ENCODE data around the gene CNOT6. TPM values are rescaled to one million over a fixed set of nuclear protein-coding genes. Genes with fewer than 3 reads are reported as not detected.
A peak's percentile ranks its signal among the peaks of the same experiment; 100 is the strongest.

Gene CNOT6
- total RNA-seq, 6 donors from 2014 or later, result 9.7 to 27.8 (median 18.2) TPM

GRCh38 chr5:180460834-180461233 lies 33.3 kb upstream of the CNOT6 start:
- no peaks in the 10 kb centered on the region for H3K36me3 ChIP-seq
- H3K27ac ChIP-seq, result no peak overlapping the region
- H3K4me1 ChIP-seq, result no peaks in the 10 kb centered on the region
- H3K9me3 ChIP-seq, result peaks cover 0 to 6% (median 0%) of the 10 kb centered on the region in 4 donors
- H3K27me3 ChIP-seq, result no peaks in the 10 kb centered on the region
- TF ChIP-seq CTCF (IDR thresholded peaks at IDR 0.05), result no peak
- TF ChIP-seq POLR2A (IDR thresholded peaks at IDR 0.05), result no peak
- TF ChIP-seq POLR2AphosphoS5 (IDR thresholded peaks at IDR 0.05), result no peak
- no peak for TF ChIP-seq EP300 (IDR thresholded peaks at IDR 0.05)
- WGBS, 2 donors, result 91 to 95% methylated on average over 7 to 10 of the region's 10 CpGs
- H3K4me3 ChIP-seq, result no peak overlapping the region
- peak in 1 of 2 donors; percentile 32 for DNase-seq
- no peak for ATAC-seq (ENCODE audit: low FRiP score in 2 of 2)

GRCh38 chr5:180461303-180461702 lies 32.9 kb upstream of the CNOT6 start:
- WGBS, 2 donors, result 89 to 91% methylated on average over 5 to 8 of the region's 9 CpGs
- Histone ChIP-seq H3K36me3 (no peaks in the 10 kb centered on the region), H3K9me3 (peaks cover 0 to 6% (median 0%) of the 10 kb centered on the region in 4 donors), H3K4me3 (no peak overlapping the region), H3K4me1 (no peaks in the 10 kb centered on the region), H3K27ac (no peak overlapping the region), H3K27me3 (no peaks in the 10 kb centered on the region)
- DNase-seq (peak in 1 of 2 donors; percentile 29), ATAC-seq (ENCODE audit: low FRiP score in 2 of 2) (no peak)
- no peak for TF ChIP-seq POLR2A (IDR thresholded peaks at IDR 0.05)
- TF ChIP-seq CTCF (IDR thresholded peaks at IDR 0.05), result no peak
- TF ChIP-seq EP300 (IDR thresholded peaks at IDR 0.05), result no peak

- DNase-seq, result no peak
- 73 to 95% methylated on average over 5 to 8 of the region's 8 CpGs for WGBS, 2 donors
- no peaks in the 10 kb centered on the region for H3K36me3 ChIP-seq
- H3K4me3 ChIP-seq, result no peak overlapping the region
- H3K9me3 ChIP-seq, result peaks cover 0 to 6% (median 0%) of the 10 kb centered on the region in 4 donors
- no peak overlapping the region for H3K27ac ChIP-seq
- H3K27me3 ChIP-seq, result no peaks in the 10 kb centered on the region
- TF ChIP-seq CTCF (IDR thresholded peaks at IDR 0.05) (no peak), POLR2A (IDR thresholded peaks at IDR 0.05) (no peak), EP300 (IDR thresholded peaks at IDR 0.05) (no peak), POLR2AphosphoS5 (IDR thresholded peaks at IDR 0.05) (no peak)
- ATAC-seq (ENCODE audit: low FRiP score in 2 of 2), result no peak
- peaks cover 0 to 17% (median 8%) of the 10 kb centered on the region in 4 donors for H3K4me1 ChIP-seq
These were observed 30.8 kb upstream of the CNOT6 start for GRCh38 chr5:180463216-180463900.

GRCh38 chr5:180463916-180464602 lies 30.1 kb upstream of the CNOT6 start:
- no peak for DNase-seq
- no peak overlapping the region for H3K4me3 ChIP-seq
- H3K27me3 ChIP-seq, result no peaks in the 10 kb centered on the region
- no peak for ATAC-seq (ENCODE audit: low FRiP score in 2 of 2)
- H3K9me3 ChIP-seq, result peaks cover 0 to 1% (median 0%) of the 10 kb centered on the region in 4 donors
- WGBS, 2 donors, result 72 to 81% methylated on average over 8 to 13 of the region's 13 CpGs
- peaks cover 0 to 18% (median 8%) of the 10 kb centered on the region in 4 donors for H3K4me1 ChIP-seq
- no peaks in the 10 kb centered on the region for H3K36me3 ChIP-seq
- no peak overlapping the region for H3K27ac ChIP-seq
- no peak for TF ChIP-seq CTCF (IDR thresholded peaks at IDR 0.05)
- no peak for TF ChIP-seq POLR2A (IDR thresholded peaks at IDR 0.05)
- no peak for TF ChIP-seq EP300 (IDR thresholded peaks at IDR 0.05)
- no peak for TF ChIP-seq POLR2AphosphoS5 (IDR thresholded peaks at IDR 0.05)

All from upper lobe of left lung (tissue), 6 donors.